Astrocyte (in vitro differentiated cells and primary cell): Measurements from ENCODE around the gene CTTN. TPM values are rescaled to one million over a fixed set of nuclear protein-coding genes. Genes with fewer than 3 reads are reported as not detected.

ENCODE experiments used
- DNase-seq: peaks from one replicate; pipeline ENCODE4 v3.0.0-alpha.2; 2010; ENCODE audit warnings: low read depth
- FAIRE-seq: peaks from 2 replicates; lab custom pipeline; 2011; peaks lifted over from hg19 to GRCh38; lab: Jason Lieb, UNC
- H2AFZ ChIP-seq: 2 replicates; pipeline ENCODE4 v1.6.0; 2012; ENCODE audit warnings: low read depth, low read length, inconsistent platforms
- H3K27ac ChIP-seq: 2 replicates; pipeline ENCODE4 v1.5.1; 2011; ENCODE audit warnings: low read depth, low read length, inconsistent platforms
- H3K27me3 ChIP-seq: 2 replicates; pipeline ENCODE4 v1.6.0; 2011; ENCODE audit warnings: low read length, inconsistent platforms; ENCODE audit not compliant: insufficient read depth
- H3K36me3 ChIP-seq: 2 replicates; pipeline ENCODE4 v1.5.1; 2011; ENCODE audit warnings: low read length, inconsistent platforms; ENCODE audit not compliant: insufficient read depth
- H3K4me1 ChIP-seq: 2 replicates; pipeline ENCODE4 v1.5.1; 2011; ENCODE audit warnings: low read length, inconsistent platforms; ENCODE audit not compliant: insufficient read depth
- H3K4me2 ChIP-seq: 2 replicates; pipeline ENCODE4 v1.6.0; 2012; ENCODE audit warnings: low read length, inconsistent platforms
- H3K4me3 ChIP-seq: 2 replicates; pipeline ENCODE4 v1.5.1; 2011; ENCODE audit warnings: low read depth, mild to moderate bottlenecking, low read length, inconsistent platforms; ENCODE audit not compliant: insufficient read depth
- H3K79me2 ChIP-seq: 2 replicates; pipeline ENCODE4 v1.6.0; 2012; ENCODE audit warnings: mild to moderate bottlenecking, low read length, inconsistent platforms; ENCODE audit not compliant: insufficient read depth
- H3K9ac ChIP-seq: 2 replicates; pipeline ENCODE4 v1.6.0; 2012; ENCODE audit warnings: mild to moderate bottlenecking, low read length, inconsistent platforms
- H3K9me3 ChIP-seq: 2 replicates; pipeline ENCODE4 v1.5.1; 2012; ENCODE audit warnings: low read depth, mild to moderate bottlenecking, low read length, inconsistent platforms; ENCODE audit not compliant: insufficient read depth
- H4K20me1 ChIP-seq: 2 replicates; pipeline ENCODE4 v1.6.0; 2012; ENCODE audit warnings: low read length, inconsistent platforms; ENCODE audit not compliant: insufficient read depth
- H3K27ac Mint-ChIP-seq: one replicate; pipeline ENCODE4 v1.8.0; 2021; ENCODE audit warnings: mild to moderate bottlenecking, mixed read lengths; ENCODE audit not compliant: unreplicated experiment
- H3K27me3 Mint-ChIP-seq: one replicate; pipeline ENCODE4 v1.8.0; 2021; ENCODE audit warnings: low read depth, mixed read lengths; ENCODE audit not compliant: unreplicated experiment
- H3K36me3 Mint-ChIP-seq: one replicate; pipeline ENCODE4 v1.8.0; 2021; ENCODE audit warnings: low read depth, mixed read lengths; ENCODE audit not compliant: unreplicated experiment
- H3K4me1 Mint-ChIP-seq: one replicate; pipeline ENCODE4 v1.8.0; 2021; ENCODE audit warnings: low read depth, mixed read lengths; ENCODE audit not compliant: unreplicated experiment
- H3K4me3 Mint-ChIP-seq: one replicate; pipeline ENCODE4 v1.8.0; 2021; ENCODE audit warnings: mild to moderate bottlenecking, moderate library complexity, mixed read lengths; ENCODE audit not compliant: unreplicated experiment
- H3K9me3 Mint-ChIP-seq: one replicate; pipeline ENCODE4 v1.8.0; 2021; ENCODE audit warnings: mild to moderate bottlenecking, mixed read lengths; ENCODE audit not compliant: unreplicated experiment
- EZH2 ChIP-seq: IDR thresholded peaks from 2 replicates; pipeline ENCODE4 v1.6.1; 2012; ENCODE audit warnings: mild to moderate bottlenecking, low read length, inconsistent platforms; ENCODE audit not compliant: insufficient read depth
- total RNA-seq: library from RNA; stranded (reverse); gene quantifications from 2 replicates; pipeline ENCODE4 v1.2.1, GENCODE V29; 2021
- TF ChIP-seq, protein P1 (sequence below): IDR thresholded peaks from 2 replicates; pipeline ENCODE4 v1.5.1; 2011; ENCODE audit warnings: low read depth, mild to moderate bottlenecking, inconsistent platforms, low read length, moderate library complexity; ENCODE audit not compliant: insufficient read depth

Gene CTTN
- total RNA-seq, 1 donor from 2014 or later = 344 TPM

- Histone ChIP-seq H2AFZ (no peak overlapping the region), H3K4me2 (no peak overlapping the region), H3K9me3 (no peaks in the 10 kb centered on the region), H3K9ac (no peak overlapping the region), H3K4me1 (no peaks in the 10 kb centered on the region), H3K27me3 (no peaks in the 10 kb centered on the region), H3K36me3 (peaks cover 55% of the 10 kb centered on the region), H3K4me3 (no peak overlapping the region), H4K20me1 (peaks cover 84% of the 10 kb centered on the region), H3K79me2 (peaks cover 10% of the 10 kb centered on the region), H3K27ac (no peak overlapping the region)
- Mint-ChIP-seq H3K4me3 (no peak overlapping the region), H3K27me3 (no peaks in the 10 kb centered on the region), H3K36me3 (peaks cover 37% of the 10 kb centered on the region), H3K4me1 (peaks cover 5% of the 10 kb centered on the region), H3K9me3 (no peaks in the 10 kb centered on the region), H3K27ac (no peak overlapping the region)
- no peak for DNase-seq
- TF ChIP-seq, protein P1, sequence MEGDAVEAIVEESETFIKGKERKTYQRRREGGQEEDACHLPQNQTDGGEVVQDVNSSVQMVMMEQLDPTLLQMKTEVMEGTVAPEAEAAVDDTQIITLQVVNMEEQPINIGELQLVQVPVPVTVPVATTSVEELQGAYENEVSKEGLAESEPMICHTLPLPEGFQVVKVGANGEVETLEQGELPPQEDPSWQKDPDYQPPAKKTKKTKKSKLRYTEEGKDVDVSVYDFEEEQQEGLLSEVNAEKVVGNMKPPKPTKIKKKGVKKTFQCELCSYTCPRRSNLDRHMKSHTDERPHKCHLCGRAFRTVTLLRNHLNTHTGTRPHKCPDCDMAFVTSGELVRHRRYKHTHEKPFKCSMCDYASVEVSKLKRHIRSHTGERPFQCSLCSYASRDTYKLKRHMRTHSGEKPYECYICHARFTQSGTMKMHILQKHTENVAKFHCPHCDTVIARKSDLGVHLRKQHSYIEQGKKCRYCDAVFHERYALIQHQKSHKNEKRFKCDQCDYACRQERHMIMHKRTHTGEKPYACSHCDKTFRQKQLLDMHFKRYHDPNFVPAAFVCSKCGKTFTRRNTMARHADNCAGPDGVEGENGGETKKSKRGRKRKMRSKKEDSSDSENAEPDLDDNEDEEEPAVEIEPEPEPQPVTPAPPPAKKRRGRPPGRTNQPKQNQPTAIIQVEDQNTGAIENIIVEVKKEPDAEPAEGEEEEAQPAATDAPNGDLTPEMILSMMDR = no peak
- TF ChIP-seq EZH2 = no peak
- FAIRE-seq = no peak
Observed at GRCh38 chr11:70433966-70434812, 35.9 kb downstream of the CTTN start.

DNA sequence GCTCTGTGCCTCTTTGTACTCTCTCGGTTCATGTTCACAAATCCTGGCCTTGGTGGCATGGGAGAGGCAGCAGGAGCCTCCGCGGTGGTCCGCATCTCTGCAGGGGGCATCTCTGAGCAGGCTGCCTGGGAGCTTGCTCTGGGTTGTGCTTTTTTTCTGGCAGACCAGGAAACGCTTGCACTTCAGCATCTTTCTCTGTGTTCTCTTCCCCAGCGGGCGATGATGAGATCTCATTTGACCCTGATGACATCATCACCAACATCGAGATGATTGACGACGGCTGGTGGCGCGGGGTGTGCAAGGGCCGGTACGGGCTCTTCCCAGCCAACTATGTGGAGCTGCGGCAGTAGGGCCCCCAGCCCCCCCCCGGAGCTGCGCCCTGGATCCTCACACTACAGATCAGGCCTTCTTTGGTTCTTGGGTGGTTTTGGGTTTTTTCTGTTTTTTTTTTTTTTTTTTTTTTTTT, 36.5 kb downstream of the CTTN start:
- H3K79me2 ChIP-seq = peaks cover 5% of the 10 kb centered on the region

More for the DNA sequence above, 36.5 kb downstream of the CTTN start:
- Histone ChIP-seq H3K27ac (no peak overlapping the region), H3K4me2 (no peak overlapping the region), H3K36me3 (peaks cover 50% of the 10 kb centered on the region), H4K20me1 (peaks cover 83% of the 10 kb centered on the region), H2AFZ (no peak overlapping the region), H3K4me3 (no peak overlapping the region), H3K27me3 (no peaks in the 10 kb centered on the region), H3K9me3 (no peaks in the 10 kb centered on the region), H3K9ac (no peak overlapping the region), H3K4me1 (no peaks in the 10 kb centered on the region)
- Mint-ChIP-seq H3K27me3 (no peaks in the 10 kb centered on the region), H3K9me3 (no peaks in the 10 kb centered on the region), H3K27ac (no peak overlapping the region), H3K4me3 (no peak overlapping the region), H3K4me1 (peaks cover 5% of the 10 kb centered on the region), H3K36me3 (peaks cover 41% of the 10 kb centered on the region)
- DNase-seq (no peak), FAIRE-seq (no peak)
- TF ChIP-seq, protein P1 = no peak
- no peak for TF ChIP-seq EZH2
